Subcutaneous adipose tissue (tissue), 4 donors: Measurements from ENCODE around the gene UTRN. TPM values are rescaled to one million over a fixed set of nuclear protein-coding genes. Genes with fewer than 3 reads are reported as not detected.

ENCODE experiments used
- CTCF ChIP-seq: fragments of 450-650 bp; IDR thresholded peaks from one replicate; pipeline ENCODE4 v1.5.1; 2016; ENCODE audit warnings: low read depth, mild to moderate bottlenecking, control low read depth, antibody characterized with exemption, moderate library complexity
- total RNA-seq, 4 donors: library from RNA; depleted of rRNA; stranded (reverse); fragments of >200 nt; gene quantifications; one replicate each; pipeline ENCODE4 v1.1.0, GENCODE V29; 2016

The UTRN gene
- total RNA-seq, 4 donors from 2014 or later = 157 to 278 (median 236) TPM

GRCh38 chr6:144295211-144295610 lies 10.1 kb downstream of the UTRN start:
- no peak for TF ChIP-seq CTCF

DNA sequence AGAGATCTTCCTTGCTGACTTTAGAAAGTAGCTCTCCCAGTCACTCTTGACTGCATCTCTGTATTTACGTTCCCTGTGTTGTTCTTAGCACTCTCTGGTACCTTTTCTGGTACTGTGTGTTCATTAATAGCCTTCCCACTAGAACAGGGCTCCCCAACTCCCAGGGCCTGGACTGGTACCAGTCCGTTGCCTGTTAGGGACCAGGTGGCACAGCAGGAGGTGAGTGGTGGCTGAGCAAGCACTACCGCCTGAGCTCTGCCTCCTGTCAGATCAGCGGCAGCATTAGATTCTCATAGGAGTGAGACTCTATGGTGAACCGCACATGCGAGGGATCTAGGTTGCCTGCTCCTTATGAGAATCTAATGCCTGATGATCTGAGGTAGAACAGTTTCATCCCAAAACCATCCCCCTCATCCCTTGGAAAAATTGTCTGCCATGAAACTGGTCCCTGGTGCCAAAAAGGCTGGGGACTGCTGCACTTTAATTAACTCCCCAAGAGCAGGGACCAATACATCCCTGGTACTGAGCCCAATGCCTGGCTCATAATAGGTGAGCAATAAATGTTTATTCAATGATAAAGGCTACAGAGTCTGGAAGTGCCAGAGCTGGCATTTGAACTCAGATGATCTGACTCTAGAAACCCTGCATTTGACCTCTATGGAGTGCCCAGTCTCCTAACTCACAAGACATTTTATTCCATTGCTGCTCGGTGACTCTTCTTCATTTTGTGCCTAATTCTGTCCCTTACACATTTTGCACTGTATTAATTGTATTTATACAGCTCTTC lies 11.0 kb downstream of the UTRN start:
- TF ChIP-seq CTCF = no peak

DNA sequence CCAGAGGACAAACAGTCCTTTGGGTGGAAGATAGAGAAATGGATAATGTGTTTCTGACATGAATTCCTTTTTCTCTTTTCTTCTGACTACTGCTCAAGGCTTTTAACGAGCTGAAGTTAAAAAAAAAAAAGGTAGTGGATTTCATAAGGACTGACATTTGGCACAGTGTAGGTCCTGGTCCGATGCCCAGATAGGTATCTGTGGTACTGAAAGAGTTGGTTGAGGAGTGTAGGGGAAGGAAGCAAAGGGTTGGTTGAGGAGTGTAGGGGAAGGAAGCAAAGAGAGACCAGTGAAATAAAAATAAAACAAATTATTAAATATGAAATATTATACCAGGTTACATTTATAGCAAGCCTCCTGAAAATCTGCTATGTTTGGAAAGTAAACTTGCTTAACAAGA lies 11.8 kb downstream of the UTRN start:
- no peak for TF ChIP-seq CTCF

- no peak for TF ChIP-seq CTCF
Measured at GRCh38 chr6:144297511-144298100, 12.5 kb downstream of the UTRN start.

GRCh38 chr6:144298194-144298593 lies 13.1 kb downstream of the UTRN start:
- TF ChIP-seq CTCF = no peak

GRCh38 chr6:144298916-144299315 lies 13.8 kb downstream of the UTRN start:
- no peak for TF ChIP-seq CTCF

DNA sequence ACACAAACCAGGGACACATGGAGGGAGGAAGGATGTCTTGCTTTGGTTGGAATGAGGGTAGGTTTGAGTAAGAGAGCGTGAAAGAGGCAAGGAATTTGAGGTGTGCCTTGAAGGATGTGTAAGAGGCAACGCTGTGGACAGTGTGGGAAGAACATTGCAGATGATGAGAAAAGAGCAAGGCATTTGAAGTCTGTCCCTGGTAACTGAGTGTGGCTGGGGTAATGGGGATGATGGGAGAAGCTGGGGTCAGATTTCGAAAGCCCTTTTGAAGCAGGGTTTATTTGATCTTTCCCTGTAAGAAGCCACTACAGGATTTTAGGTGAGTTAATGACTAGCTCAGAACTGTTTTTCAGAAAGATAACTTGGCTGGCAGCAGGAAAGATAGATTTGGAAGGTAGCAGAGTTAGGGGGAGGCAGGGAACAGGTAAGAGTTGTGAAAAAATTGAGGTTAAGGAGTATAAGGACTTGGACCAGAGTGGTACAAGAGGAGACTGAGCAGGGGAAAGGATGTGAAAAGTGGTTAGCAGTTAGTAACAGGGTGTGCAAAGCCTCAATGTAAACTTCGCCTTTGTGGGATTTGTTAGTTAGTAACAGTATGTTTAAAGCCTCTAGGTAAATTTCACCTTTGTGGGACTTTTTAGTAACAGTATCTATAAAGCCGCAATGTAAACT lies 17.7 kb downstream of the UTRN start:
- TF ChIP-seq CTCF = no peak
